Activated T-cell treated with anti-CD3 and anti-CD28 coated beads, Interleukin-2, amount 50 U/mL, for 72 hours (primary cell): Measurements from ENCODE around the gene GARNL3. TPM values are rescaled to one million over a fixed set of nuclear protein-coding genes. Genes with fewer than 3 reads are reported as not detected.

Experiments used
- ATAC-seq, 2 donors: fragments of 150-1000 bp; cut with Tn5 transposase; replicated peaks in 1 of 2; 2 replicates each; pipeline ENCODE4 v1.10.0; 2021; ENCODE audit warnings: moderate library complexity in 2 of 2, mild to moderate bottlenecking in 1 of 2
- DNase-seq, 2 donors: peaks; one replicate each; pipeline ENCODE4 v3.0.0; 2021 to 2022; ENCODE audit warnings: mixed read lengths in 1 of 2
- H3K27ac Mint-ChIP-seq: one replicate; pipeline ENCODE4 v1.8.0; 2022; ENCODE audit warnings: mild to moderate bottlenecking, moderate library complexity, mixed read lengths
- H3K27me3 Mint-ChIP-seq: one replicate; pipeline ENCODE4 v1.8.0; 2022; ENCODE audit warnings: low read depth, mixed read lengths
- H3K36me3 Mint-ChIP-seq, 2 donors: one replicate each; pipeline ENCODE4 v1.8.0; 2022; ENCODE audit warnings: mixed read lengths in 2 of 2, mild to moderate bottlenecking in 1 of 2; ENCODE audit not compliant: insufficient read depth in 2 of 2
- H3K4me1 Mint-ChIP-seq: one replicate; pipeline ENCODE4 v1.8.0; 2022; ENCODE audit warnings: low read depth, mixed read lengths
- H3K4me3 Mint-ChIP-seq, 2 donors: one replicate each; pipeline ENCODE4 v1.8.0; 2022; ENCODE audit warnings: mild to moderate bottlenecking in 2 of 2, mixed read lengths in 2 of 2, moderate library complexity in 2 of 2
- H3K9me3 Mint-ChIP-seq, 2 donors: one replicate each; pipeline ENCODE4 v1.8.0; 2022; ENCODE audit warnings: mixed read lengths in 2 of 2
- total RNA-seq, 2 donors: library from RNA; stranded (reverse); gene quantifications; one replicate each; pipeline ENCODE4 v1.2.3, GENCODE V29; 2022

Gene GARNL3
- total RNA-seq, 2 donors from 2014 or later, result 2.2 to 4.7 TPM

GRCh38 chr9:127386249-127386648 lies 121.7 kb downstream of the GARNL3 start:
- no peaks in the 10 kb centered on the region for H3K9me3 Mint-ChIP-seq
- no peak for DNase-seq
- H3K36me3 Mint-ChIP-seq, result peaks cover 0 to 1% of the 10 kb centered on the region in 2 donors
- no peak overlapping the region for H3K4me3 Mint-ChIP-seq
- peaks cover 55% of the 10 kb centered on the region for H3K27me3 Mint-ChIP-seq
- ATAC-seq, result no peak
- no peak overlapping the region for H3K27ac Mint-ChIP-seq
- peaks cover 47% of the 10 kb centered on the region for H3K4me1 Mint-ChIP-seq

GRCh38 chr9:127386981-127387380 lies 122.4 kb downstream of the GARNL3 start:
- H3K27ac Mint-ChIP-seq, result no peak overlapping the region
- no peaks in the 10 kb centered on the region for H3K36me3 Mint-ChIP-seq
- peaks cover 60% of the 10 kb centered on the region for H3K27me3 Mint-ChIP-seq
- no peaks in the 10 kb centered on the region for H3K9me3 Mint-ChIP-seq
- peaks cover 47% of the 10 kb centered on the region for H3K4me1 Mint-ChIP-seq
- H3K4me3 Mint-ChIP-seq, result no peak overlapping the region
- no peak for ATAC-seq
- DNase-seq, result no peak

- H3K27ac Mint-ChIP-seq, result peak overlapping the region; percentile 92
- peak; percentile 87 to 90 for DNase-seq
- H3K4me1 Mint-ChIP-seq, result peaks cover 47% of the 10 kb centered on the region
- H3K27me3 Mint-ChIP-seq, result peaks cover 65% of the 10 kb centered on the region
- peak; percentile 97 to 99 for ATAC-seq
- H3K36me3 Mint-ChIP-seq, result no peaks in the 10 kb centered on the region
- H3K4me3 Mint-ChIP-seq, result peak overlapping the region; percentile 64 to 84
- no peaks in the 10 kb centered on the region for H3K9me3 Mint-ChIP-seq
Measured at GRCh38 chr9:127388037-127388855, 123.7 kb downstream of the GARNL3 start.

- Mint-ChIP-seq H3K4me3 (peak overlapping the region; percentile 64 to 84), H3K27me3 (peaks cover 65% of the 10 kb centered on the region), H3K36me3 (no peaks in the 10 kb centered on the region), H3K27ac (peak overlapping the region; percentile 92), H3K4me1 (peaks cover 47% of the 10 kb centered on the region), H3K9me3 (no peaks in the 10 kb centered on the region)
- ATAC-seq, result peak in 1 of 2 donors; percentile 19
- peak in 1 of 2 donors; percentile 14 for DNase-seq
Measured at GRCh38 chr9:127388856-127389238, 124.3 kb downstream of the GARNL3 start.

GRCh38 chr9:127389381-127390247 lies 125.0 kb downstream of the GARNL3 start:
- Mint-ChIP-seq H3K27me3 (peaks cover 65% of the 10 kb centered on the region), H3K36me3 (no peaks in the 10 kb centered on the region), H3K9me3 (no peaks in the 10 kb centered on the region), H3K27ac (no peak overlapping the region), H3K4me3 (peak overlapping the region; percentile 64 to 84), H3K4me1 (peaks cover 47% of the 10 kb centered on the region)
- ATAC-seq (no peak), DNase-seq (no peak)

GRCh38 chr9:127390248-127390545 lies 125.6 kb downstream of the GARNL3 start:
- H3K9me3 Mint-ChIP-seq, result no peaks in the 10 kb centered on the region
- ATAC-seq (no peak), DNase-seq (no peak)
- peaks cover 65% of the 10 kb centered on the region for H3K27me3 Mint-ChIP-seq
- H3K4me1 Mint-ChIP-seq, result peaks cover 48% of the 10 kb centered on the region
- H3K4me3 Mint-ChIP-seq, result peak overlapping the region in 1 of 2 donors; percentile 49
- no peaks in the 10 kb centered on the region for H3K36me3 Mint-ChIP-seq
- H3K27ac Mint-ChIP-seq, result no peak overlapping the region

GRCh38 chr9:127390563-127390962 lies 126.0 kb downstream of the GARNL3 start:
- DNase-seq, result peak; percentile 21 to 42
- peaks cover 65% of the 10 kb centered on the region for H3K27me3 Mint-ChIP-seq
- H3K36me3 Mint-ChIP-seq, result no peaks in the 10 kb centered on the region
- H3K4me3 Mint-ChIP-seq, result peak overlapping the region in 1 of 2 donors; percentile 49
- ATAC-seq, result peak in 1 of 2 donors; percentile 19
- H3K9me3 Mint-ChIP-seq, result no peaks in the 10 kb centered on the region
- peaks cover 50% of the 10 kb centered on the region for H3K4me1 Mint-ChIP-seq
- H3K27ac Mint-ChIP-seq, result no peak overlapping the region

GRCh38 chr9:127392166-127392565 lies 127.6 kb downstream of the GARNL3 start:
- no peak for DNase-seq
- Mint-ChIP-seq H3K9me3 (no peaks in the 10 kb centered on the region), H3K36me3 (no peaks in the 10 kb centered on the region), H3K4me3 (no peak overlapping the region), H3K27me3 (peaks cover 59% of the 10 kb centered on the region), H3K4me1 (peaks cover 48% of the 10 kb centered on the region), H3K27ac (no peak overlapping the region)
- no peak for ATAC-seq

GRCh38 chr9:127392976-127393375 lies 128.4 kb downstream of the GARNL3 start:
- ATAC-seq (no peak), DNase-seq (no peak)
- Mint-ChIP-seq H3K9me3 (no peaks in the 10 kb centered on the region), H3K4me3 (no peak overlapping the region), H3K4me1 (peaks cover 44% of the 10 kb centered on the region), H3K36me3 (no peaks in the 10 kb centered on the region), H3K27ac (no peak overlapping the region), H3K27me3 (peaks cover 60% of the 10 kb centered on the region)

GRCh38 chr9:127393645-127394044 lies 129.1 kb downstream of the GARNL3 start:
- Mint-ChIP-seq H3K36me3 (no peaks in the 10 kb centered on the region), H3K27me3 (peaks cover 66% of the 10 kb centered on the region), H3K27ac (no peak overlapping the region), H3K9me3 (no peaks in the 10 kb centered on the region), H3K4me3 (no peak overlapping the region), H3K4me1 (peaks cover 44% of the 10 kb centered on the region)
- ATAC-seq (no peak), DNase-seq (no peak)

- H3K27ac Mint-ChIP-seq, result no peak overlapping the region
- ATAC-seq (no peak), DNase-seq (no peak)
- H3K27me3 Mint-ChIP-seq, result peaks cover 75% of the 10 kb centered on the region
- no peaks in the 10 kb centered on the region for H3K9me3 Mint-ChIP-seq
- peak overlapping the region; percentile 70 to 75 for H3K4me3 Mint-ChIP-seq
- H3K4me1 Mint-ChIP-seq, result peaks cover 24% of the 10 kb centered on the region
- H3K36me3 Mint-ChIP-seq, result no peaks in the 10 kb centered on the region
Measured at GRCh38 chr9:127395497-127396252, 131.1 kb downstream of the GARNL3 start.

- Mint-ChIP-seq H3K4me3 (peak overlapping the region; percentile 70 to 75), H3K27ac (no peak overlapping the region), H3K27me3 (peaks cover 77% of the 10 kb centered on the region), H3K4me1 (peaks cover 21% of the 10 kb centered on the region), H3K36me3 (no peaks in the 10 kb centered on the region), H3K9me3 (no peaks in the 10 kb centered on the region)
- DNase-seq (no peak), ATAC-seq (no peak)
Measured at GRCh38 chr9:127396253-127396807, 131.8 kb downstream of the GARNL3 start.
